ENCODE data around the gene EEF2.
"Not testable (repeated sequence)": the region's sequence is repeated elsewhere in the genome, so short reads cannot be mapped to it uniquely, and the experiment has no call there.

EEF2 gene

GRCh38 chr19:4014541-4015491, 29.6 kb upstream of the EEF2 start:
- peak in 3 of 5 experiments; percentile 18 to 39 (median 25) for DNase-seq

GRCh38 chr19:4013886-4014540, 28.8 kb upstream of the EEF2 start:
- no peak for DNase-seq

- no peak for DNase-seq
Measured at GRCh38 chr19:4012975-4013634, 27.8 kb upstream of the EEF2 start.

GRCh38 chr19:4012092-4012974, 27.1 kb upstream of the EEF2 start:
- DNase-seq = no peak

GRCh38 chr19:4011430-4011829, 26.2 kb upstream of the EEF2 start:
- not testable (repeated sequence) for DNase-seq

GRCh38 chr19:4010808-4011110, 25.5 kb upstream of the EEF2 start:
- DNase-seq = no peak

- no peak for DNase-seq
Measured at GRCh38 chr19:4009990-4010807, 24.9 kb upstream of the EEF2 start.

- DNase-seq = peak in 1 of 5 experiments; percentile 19
Measured at GRCh38 chr19:4007836-4008539, 22.7 kb upstream of the EEF2 start.

GRCh38 chr19:4007021-4007835, 22.0 kb upstream of the EEF2 start, which contains the start of gene PIAS4:
Gene PIAS4 (plus strand): TSS chr19:4007736. CDS start chr19:4007761, 25 bp downstream.
- DNase-seq = peak; percentile 90 to 98 (median 92)

GRCh38 chr19:4005436-4005835, 20.2 kb upstream of the EEF2 start:
- not testable (repeated sequence) for DNase-seq

- DNase-seq = not testable (repeated sequence)
Measured at GRCh38 chr19:4000798-4001197, 15.5 kb upstream of the EEF2 start.

GRCh38 chr19:3998667-3999412, 13.6 kb upstream of the EEF2 start:
- not testable (repeated sequence) for DNase-seq

GRCh38 chr19:3995607-3996006, 10.3 kb upstream of the EEF2 start:
- no peak for DNase-seq

- no peak for DNase-seq
Measured at GRCh38 chr19:3990815-3991117, 5.5 kb upstream of the EEF2 start.

GRCh38 chr19:3987619-3988371, 2.5 kb upstream of the EEF2 start:
- DNase-seq = peak; percentile 76 to 90 (median 81)

- DNase-seq = peak in 3 of 5 experiments; percentile 47 to 83 (median 60)
Measured at GRCh38 chr19:3986260-3987041, 1.2 kb upstream of the EEF2 start.

- no peak for DNase-seq
Measured at GRCh38 chr19:3985643-3986259, 488 bp upstream of the EEF2 start.
